Cardiac muscle cell (in vitro differentiated cells and primary cell): ENCODE measurements around the gene KRTAP17-1. TPM values are rescaled to one million over a fixed set of nuclear protein-coding genes. Genes with fewer than 3 reads are reported as not detected.

Source experiments
- DNase-seq, 2 donors: peaks; one replicate each; pipeline versions ENCODE4 v3.0.0 to v3.0.0-alpha.2; 2010 to 2017; ENCODE audit warnings: low read depth in 1 of 2, low spot score in 1 of 2
- H3K27ac ChIP-seq: fragments of 200-600 bp; sonication (generic); 2 replicates; pipeline ENCODE4 v1.5.1; 2016
- H3K27me3 ChIP-seq: fragments of 200-600 bp; sonication (generic); 2 replicates; pipeline ENCODE4 v1.6.0; 2016; ENCODE audit warnings: control low read depth
- H3K36me3 ChIP-seq: fragments of 200-600 bp; sonication (generic); 2 replicates; pipeline ENCODE4 v1.5.1; 2016; ENCODE audit warnings: control low read depth
- H3K4me1 ChIP-seq: fragments of 200-600 bp; sonication (generic); 2 replicates; pipeline ENCODE4 v1.8.1; 2017; ENCODE audit warnings: low read depth, mild to moderate bottlenecking, mixed run types
- H3K4me3 ChIP-seq: fragments of 200-600 bp; sonication (generic); 2 replicates; pipeline ENCODE4 v1.5.1; 2016; ENCODE audit warnings: mild to moderate bottlenecking
- H3K9me3 ChIP-seq: fragments of 200-600 bp; sonication (generic); 2 replicates; pipeline ENCODE4 v1.5.1; 2017; ENCODE audit warnings: low read depth, mild to moderate bottlenecking, control low read depth
- polyA plus RNA-seq: library from polyadenylated mRNA; unstranded; fragments of >200 nt; fragmentation: Nextera tagmentation; extraction: Ambion mirVana; gene quantifications from 2 replicates; pipeline ENCODE4 v1.2.1, GENCODE V29; 2016
- total RNA-seq: library from RNA; depleted of rRNA; stranded (reverse); fragments of >200 nt; gene quantifications from 2 replicates; pipeline ENCODE4 v1.2.3, GENCODE V29; 2016
- TF ChIP-seq, protein P1 (sequence below): IDR thresholded peaks from 2 replicates; pipeline ENCODE4 v1.5.1; 2012; ENCODE audit warnings: low read depth, mild to moderate bottlenecking, low read length

KRTAP17-1 gene
- total and polyA plus RNA-seq, 2 experiments from 2014 or later, result not detected

DNA sequence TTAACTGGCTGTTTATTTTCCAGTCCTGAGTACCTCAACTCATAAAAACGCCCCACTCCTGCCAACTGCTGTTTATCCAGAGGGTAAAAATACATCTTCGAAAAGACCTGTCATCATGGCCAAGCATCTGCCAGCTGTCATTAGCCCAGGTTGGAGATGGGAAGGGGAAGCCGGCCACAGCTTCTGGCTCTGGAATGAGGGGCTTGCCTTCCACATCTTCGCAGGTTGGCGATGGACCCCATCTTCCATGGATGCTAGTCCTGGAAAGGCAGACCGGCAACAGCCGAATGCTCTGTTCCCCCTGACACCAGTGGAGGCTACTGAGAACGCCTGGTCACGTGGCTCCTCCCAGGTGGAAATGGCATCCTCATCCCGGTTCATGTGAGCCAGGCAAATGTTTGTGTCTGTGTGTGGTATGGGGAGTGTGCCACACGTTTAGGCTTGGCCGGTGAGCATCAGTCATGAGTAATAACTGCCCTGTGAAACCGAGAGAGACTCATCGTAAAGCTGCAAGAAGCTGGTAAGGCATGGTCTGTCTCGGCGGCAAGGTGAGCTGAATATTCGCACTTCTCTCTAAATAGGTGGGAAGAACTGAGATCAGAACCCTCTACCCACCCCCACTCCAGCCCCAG, 420 bp upstream of the KRTAP17-1 start:
- Histone ChIP-seq H3K4me1 (no peaks in the 10 kb centered on the region), H3K27me3 (peaks cover 19% of the 10 kb centered on the region), H3K9me3 (no peaks in the 10 kb centered on the region), H3K27ac (no peak overlapping the region), H3K4me3 (no peak overlapping the region), H3K36me3 (no peaks in the 10 kb centered on the region)
- TF ChIP-seq, protein P1, sequence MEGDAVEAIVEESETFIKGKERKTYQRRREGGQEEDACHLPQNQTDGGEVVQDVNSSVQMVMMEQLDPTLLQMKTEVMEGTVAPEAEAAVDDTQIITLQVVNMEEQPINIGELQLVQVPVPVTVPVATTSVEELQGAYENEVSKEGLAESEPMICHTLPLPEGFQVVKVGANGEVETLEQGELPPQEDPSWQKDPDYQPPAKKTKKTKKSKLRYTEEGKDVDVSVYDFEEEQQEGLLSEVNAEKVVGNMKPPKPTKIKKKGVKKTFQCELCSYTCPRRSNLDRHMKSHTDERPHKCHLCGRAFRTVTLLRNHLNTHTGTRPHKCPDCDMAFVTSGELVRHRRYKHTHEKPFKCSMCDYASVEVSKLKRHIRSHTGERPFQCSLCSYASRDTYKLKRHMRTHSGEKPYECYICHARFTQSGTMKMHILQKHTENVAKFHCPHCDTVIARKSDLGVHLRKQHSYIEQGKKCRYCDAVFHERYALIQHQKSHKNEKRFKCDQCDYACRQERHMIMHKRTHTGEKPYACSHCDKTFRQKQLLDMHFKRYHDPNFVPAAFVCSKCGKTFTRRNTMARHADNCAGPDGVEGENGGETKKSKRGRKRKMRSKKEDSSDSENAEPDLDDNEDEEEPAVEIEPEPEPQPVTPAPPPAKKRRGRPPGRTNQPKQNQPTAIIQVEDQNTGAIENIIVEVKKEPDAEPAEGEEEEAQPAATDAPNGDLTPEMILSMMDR, result no peak
- DNase-seq, result no peak

DNA sequence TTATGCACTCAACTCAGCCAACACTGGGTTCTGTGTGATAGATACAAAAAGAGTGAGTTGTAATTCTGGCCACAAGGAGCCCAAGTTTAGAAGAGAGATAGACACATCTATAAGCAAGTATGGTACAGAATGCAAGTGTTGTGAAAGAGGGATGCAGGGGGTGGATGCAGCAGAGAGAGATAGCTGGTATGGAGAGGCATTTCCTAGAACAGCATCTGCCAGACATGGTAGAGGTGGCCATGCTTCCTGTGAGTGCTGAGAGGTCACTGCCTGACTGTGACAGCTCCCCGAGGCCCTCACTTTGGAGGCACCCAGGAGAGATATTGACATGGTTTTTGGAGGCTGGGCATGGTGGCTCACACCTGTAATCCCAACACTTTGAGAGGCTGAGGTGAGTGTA, 4.4 kb downstream of the KRTAP17-1 start:
- Histone ChIP-seq H3K27ac (no peak overlapping the region), H3K4me1 (no peaks in the 10 kb centered on the region), H3K9me3 (no peaks in the 10 kb centered on the region), H3K27me3 (peaks cover 19% of the 10 kb centered on the region), H3K36me3 (no peaks in the 10 kb centered on the region), H3K4me3 (no peak overlapping the region)
- TF ChIP-seq, protein P1, result no peak
- DNase-seq, result no peak

DNA sequence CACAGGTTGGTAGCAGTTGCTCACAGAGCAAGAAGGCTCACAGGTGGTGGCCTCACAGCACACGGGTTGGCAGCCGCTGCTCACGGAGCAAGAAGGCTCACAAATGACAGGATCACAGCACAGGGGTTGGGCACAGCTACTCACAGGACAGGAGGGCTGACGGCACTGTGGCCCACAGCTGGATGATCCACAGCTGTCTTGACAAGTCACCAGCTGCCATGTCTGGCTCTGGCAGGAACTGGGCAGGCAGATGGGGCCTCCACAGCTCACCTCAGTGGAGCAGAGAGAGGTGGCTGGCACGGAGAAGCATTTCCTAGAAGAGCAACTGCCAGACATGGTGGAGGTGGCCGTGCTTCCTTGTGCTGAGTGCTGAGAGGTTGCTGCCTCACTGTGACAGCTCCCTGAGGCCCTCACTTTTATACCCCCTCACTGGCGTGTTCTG, 6.6 kb downstream of the KRTAP17-1 start, which contains the start of gene KRTAP16-1:
Gene KRTAP16-1, minus strand, starts transcription at position 392 of the 442 bp plus-strand sequence. Its CDS starts 56 bp downstream, at position 336.
- Histone ChIP-seq H3K27ac (no peak within 1 kb of the TSS), H3K4me1 (no peaks in the 10 kb centered on the region)
- DNase-seq, result no peak

DNA sequence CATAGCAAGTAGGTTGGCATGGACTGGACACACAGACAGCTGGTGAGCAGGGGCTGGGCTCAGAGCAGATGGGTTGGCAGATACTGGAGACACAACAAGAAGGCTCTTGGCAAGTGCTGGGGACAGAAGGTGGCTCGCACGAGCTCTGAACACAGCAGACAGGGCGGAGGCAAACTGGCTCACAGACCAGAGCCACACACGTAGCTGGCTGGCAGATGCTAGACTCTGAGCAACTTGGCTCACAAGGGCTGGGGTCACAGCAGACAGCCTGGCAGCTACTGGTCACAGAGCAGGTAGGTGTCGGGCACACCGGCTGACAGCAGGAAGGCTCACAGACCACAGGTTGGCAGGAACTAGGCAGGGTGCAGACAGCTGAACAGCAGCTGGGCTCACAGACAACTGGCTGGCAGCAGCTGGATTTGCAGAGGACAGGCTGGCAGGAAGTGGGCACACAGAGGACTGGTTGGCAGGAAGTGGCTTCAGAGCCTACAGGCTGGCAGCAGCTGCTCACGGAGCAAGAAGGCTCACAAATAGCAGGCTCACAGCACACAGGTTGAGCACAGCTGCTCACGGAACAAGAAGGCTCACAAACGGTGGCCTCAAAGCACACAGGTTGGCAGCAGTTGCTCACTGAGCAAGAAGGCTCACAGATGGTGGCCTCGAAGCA, 7.1 kb downstream of the KRTAP17-1 start:
- H3K27me3 ChIP-seq, result peaks cover 5% of the 10 kb centered on the region
- DNase-seq, result no peak
- no peaks in the 10 kb centered on the region for H3K4me1 ChIP-seq
- no peaks in the 10 kb centered on the region for H3K9me3 ChIP-seq
- H3K36me3 ChIP-seq, result no peaks in the 10 kb centered on the region
- H3K27ac ChIP-seq, result no peak overlapping the region
- TF ChIP-seq, protein P1, result no peak
- H3K4me3 ChIP-seq, result no peak overlapping the region

More for the DNA sequence above, 6.6 kb downstream of the KRTAP17-1 start, which contains the start of gene KRTAP16-1:
- peaks cover 5% of the 10 kb centered on the region for H3K27me3 ChIP-seq
- no peaks in the 10 kb centered on the region for H3K36me3 ChIP-seq
- no peak within 1 kb of the TSS for H3K4me3 ChIP-seq
- no peaks in the 10 kb centered on the region for H3K9me3 ChIP-seq
- TF ChIP-seq, protein P1, result no peak

DNA sequence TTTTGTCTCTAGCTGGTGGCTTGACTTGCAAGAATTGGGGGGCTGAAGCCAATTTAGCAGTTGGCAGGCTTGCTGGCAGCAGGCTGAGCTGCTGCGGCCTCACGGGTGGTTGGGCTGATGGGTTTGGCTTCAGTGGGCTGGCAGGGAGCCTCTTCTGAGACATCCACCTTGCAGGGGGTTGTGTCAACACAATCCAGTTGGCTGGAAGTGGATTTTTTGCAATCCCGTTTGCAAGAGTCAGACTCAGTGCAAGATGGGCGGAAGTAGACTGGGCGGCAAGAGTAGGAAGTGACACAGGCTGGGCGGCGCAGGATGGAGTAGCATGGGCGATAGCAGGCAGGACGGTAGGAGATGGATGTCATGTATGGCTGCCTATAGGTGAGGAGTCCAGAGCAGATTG, 7.9 kb downstream of the KRTAP17-1 start:
- Histone ChIP-seq H3K27ac (no peak overlapping the region), H3K36me3 (no peaks in the 10 kb centered on the region), H3K27me3 (peaks cover 5% of the 10 kb centered on the region), H3K4me3 (no peak overlapping the region), H3K4me1 (no peaks in the 10 kb centered on the region), H3K9me3 (no peaks in the 10 kb centered on the region)
- DNase-seq, result no peak
- TF ChIP-seq, protein P1, result no peak
